ENCODE measurements around the gene ADAM19.

ADAM19 gene

GRCh38 chr5:157541447-157542118 is 34.0 kb downstream of the ADAM19 start:
- DNase-seq (ENCODE audit: low spot score) = no peak

DNA sequence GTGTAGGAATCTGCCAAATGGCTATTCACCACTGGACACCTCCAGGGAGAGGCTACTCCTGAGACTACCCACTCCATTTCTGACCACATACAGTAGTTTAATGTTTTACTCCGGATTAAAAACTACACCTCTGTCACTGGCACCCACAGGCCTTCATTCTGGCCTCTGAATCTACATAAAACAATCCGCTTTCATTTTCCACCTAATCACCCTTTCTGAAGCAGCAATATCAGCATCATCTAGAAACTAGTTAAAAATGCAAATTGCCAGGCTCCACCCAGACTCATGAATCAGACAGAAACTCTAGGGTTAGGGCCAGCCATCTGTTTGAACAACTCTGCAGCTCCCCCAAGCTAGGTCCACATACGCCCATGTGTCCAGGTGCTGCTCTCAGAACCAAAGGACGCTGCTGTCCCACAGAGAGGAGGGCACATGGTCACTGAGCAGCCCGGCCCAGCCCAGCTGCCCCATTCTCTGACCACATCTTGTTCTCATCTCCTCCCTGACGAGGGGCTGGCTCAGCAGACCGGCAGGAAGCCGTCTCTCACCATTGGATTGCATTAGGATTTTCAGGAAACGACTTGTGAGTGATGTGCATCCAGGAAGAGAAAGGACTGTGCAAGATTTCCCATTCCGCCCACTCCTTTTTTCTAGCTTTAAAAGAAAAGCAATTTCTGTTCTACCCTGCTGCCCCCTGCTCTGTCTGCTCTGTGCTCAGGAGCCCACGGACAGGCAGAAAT is 34.7 kb downstream of the ADAM19 start:
- peak; percentile 43 for DNase-seq (ENCODE audit: low spot score)

DNA sequence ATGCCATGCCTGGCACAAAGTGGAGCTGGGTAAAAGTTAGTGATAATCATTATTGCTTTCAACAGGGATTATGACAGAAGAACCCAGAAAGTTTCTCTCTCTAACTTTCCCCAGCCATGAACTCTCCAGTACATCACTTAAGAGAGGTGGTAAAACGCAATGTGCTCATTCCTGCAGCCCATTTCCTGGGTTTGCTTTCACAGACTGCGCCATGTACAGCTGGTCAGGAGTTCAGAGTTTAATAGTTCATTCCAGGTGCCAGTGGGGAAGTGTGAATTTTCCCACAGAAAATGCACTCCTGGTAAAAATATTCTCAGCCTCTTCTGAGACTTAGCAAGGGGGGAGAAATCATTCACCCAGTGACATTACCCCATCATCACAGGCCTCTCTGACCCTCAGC is 35.5 kb downstream of the ADAM19 start:
- no peak for DNase-seq (ENCODE audit: low spot score)

- DNase-seq (ENCODE audit: low spot score) = no peak
These were observed 36.0 kb downstream of the ADAM19 start for GRCh38 chr5:157539503-157540022.

- DNase-seq (ENCODE audit: low spot score) = no peak
These were observed 37.3 kb downstream of the ADAM19 start for GRCh38 chr5:157538311-157538710.

DNA sequence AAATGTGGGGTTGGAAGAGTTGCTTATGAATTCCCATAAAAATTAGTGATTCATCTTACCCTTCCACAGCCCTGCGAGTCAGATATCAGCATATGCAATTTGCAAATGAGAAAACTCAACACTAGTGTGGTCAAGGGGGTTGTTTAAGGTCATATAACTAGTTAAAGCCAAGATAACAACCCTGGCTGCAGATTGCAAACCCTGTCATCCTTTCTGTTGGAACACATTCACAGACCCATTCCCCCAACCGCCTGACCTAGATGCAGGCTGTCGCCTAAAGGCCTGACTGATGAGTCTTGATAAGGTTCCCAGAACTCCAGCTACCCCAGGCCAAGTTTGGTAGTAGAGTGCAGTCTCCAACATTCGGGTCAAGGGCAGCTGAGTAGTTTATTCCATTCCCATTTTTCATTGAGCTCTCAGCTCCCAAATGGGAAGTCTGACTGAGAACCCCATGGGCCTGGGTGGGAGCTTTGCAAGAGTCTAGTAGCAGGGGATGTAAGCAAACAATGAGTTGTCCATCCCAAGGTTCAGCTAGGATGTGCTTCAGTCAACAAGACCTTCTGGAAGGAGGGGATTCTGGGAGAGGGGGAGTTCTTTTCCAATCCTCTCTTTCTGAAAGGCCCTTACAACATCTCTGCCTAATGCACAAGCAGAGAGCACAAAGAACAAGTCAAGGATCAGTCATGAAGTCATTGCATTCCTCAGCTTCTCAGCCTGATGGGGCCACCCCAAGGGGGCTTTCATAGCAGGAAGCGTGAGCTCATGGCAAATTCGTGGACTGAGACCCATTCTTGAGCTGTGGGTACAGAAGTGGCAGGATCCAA is 40.3 kb downstream of the ADAM19 start:
- DNase-seq (ENCODE audit: low spot score) = no peak

DNA sequence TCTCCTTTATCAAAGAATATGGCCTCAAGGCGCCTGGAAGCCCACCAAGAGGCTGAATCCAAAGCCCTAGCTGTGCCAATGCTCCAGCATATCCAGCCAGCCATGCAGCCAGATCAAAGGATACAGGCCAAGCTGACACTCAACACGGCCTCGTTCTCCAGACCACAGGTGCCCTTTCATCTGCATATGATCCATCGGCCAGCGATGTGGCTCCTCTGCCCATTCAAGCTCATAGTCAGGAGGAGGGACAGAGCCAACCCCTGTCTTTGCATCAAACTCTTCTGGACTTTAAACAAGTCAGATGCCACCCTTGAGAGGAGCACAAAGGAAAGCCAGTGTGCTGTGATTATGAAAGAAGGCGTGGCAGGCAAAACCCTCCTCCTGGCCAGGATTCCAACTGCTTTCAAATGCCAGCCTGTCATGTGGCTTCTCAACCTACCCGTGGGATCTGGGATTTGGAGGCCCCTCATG is 42.5 kb downstream of the ADAM19 start:
- no peak for DNase-seq (ENCODE audit: low spot score)

DNA sequence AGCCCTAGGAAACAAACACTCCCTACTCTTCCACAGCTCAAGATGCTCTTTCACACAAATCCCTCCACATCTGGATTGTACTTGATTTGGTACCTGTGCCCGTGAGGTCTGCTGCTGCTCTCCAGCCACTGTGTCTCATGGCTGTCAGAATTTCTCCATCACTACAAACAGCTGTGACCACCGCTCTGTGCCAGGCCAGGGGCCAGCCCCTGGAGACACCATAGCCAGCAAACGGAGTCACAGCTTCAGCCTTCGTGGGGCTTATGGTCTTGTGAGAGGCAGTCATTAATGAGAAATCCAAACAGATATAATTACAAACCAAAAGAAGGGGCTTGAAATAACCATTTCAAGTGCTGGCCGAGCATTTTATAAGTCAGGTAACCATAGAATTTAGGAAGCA is 43.6 kb downstream of the ADAM19 start:
- no peak for DNase-seq (ENCODE audit: low spot score)

GRCh38 chr5:157530226-157530972 is 45.2 kb downstream of the ADAM19 start:
- no peak for DNase-seq (ENCODE audit: low spot score)

- DNase-seq (ENCODE audit: low spot score) = no peak
These were observed 46.6 kb downstream of the ADAM19 start for GRCh38 chr5:157529002-157529401.

- DNase-seq (ENCODE audit: low spot score) = no peak
These were observed 47.4 kb downstream of the ADAM19 start for GRCh38 chr5:157528036-157528632.

GRCh38 chr5:157524887-157525286 is 50.7 kb downstream of the ADAM19 start:
- no peak for DNase-seq (ENCODE audit: low spot score)

GRCh38 chr5:157523976-157524375 is 51.6 kb downstream of the ADAM19 start:
- no peak for DNase-seq (ENCODE audit: low spot score)

DNA sequence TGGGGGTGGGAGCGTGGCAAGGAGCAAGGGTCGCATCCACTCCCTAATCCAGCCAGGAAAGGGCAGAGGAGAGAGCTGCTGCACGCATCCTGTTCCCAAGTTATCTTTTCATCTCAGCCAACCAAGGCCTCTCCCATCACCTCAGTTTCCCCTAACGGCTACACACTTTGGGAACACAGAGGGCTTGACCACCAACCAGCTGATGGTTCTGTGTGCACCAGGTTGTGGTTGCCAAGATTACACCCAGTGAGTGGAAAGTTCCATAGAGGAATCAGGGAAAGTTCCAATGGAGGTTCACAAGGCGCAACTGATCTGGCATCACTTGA is 53.9 kb downstream of the ADAM19 start:
- DNase-seq (ENCODE audit: low spot score) = no peak

- no peak for DNase-seq (ENCODE audit: low spot score)
These were observed 54.5 kb downstream of the ADAM19 start for GRCh38 chr5:157520911-157521703.

- DNase-seq (ENCODE audit: low spot score) = no peak
These were observed 55.9 kb downstream of the ADAM19 start for GRCh38 chr5:157519579-157520253.

DNA sequence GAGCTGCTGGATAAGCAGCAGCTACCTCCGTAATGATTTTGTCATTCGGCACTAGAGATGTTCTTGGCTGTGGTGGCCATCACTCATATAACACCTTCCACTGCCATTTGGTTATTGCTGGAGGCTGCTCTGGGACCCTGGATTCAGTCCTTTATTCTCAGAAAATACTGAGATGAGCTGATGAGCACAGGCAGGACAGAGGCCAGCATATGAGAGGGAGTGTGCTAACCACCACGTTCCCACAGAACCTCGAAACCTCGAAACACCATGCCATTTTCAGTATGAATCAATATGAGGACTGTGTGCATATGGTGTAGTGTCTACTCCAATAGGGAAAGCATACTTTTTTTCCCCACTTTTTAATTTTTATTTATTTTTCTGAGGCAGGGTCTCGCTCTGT is 56.6 kb downstream of the ADAM19 start:
- DNase-seq (ENCODE audit: low spot score) = no peak

DNA sequence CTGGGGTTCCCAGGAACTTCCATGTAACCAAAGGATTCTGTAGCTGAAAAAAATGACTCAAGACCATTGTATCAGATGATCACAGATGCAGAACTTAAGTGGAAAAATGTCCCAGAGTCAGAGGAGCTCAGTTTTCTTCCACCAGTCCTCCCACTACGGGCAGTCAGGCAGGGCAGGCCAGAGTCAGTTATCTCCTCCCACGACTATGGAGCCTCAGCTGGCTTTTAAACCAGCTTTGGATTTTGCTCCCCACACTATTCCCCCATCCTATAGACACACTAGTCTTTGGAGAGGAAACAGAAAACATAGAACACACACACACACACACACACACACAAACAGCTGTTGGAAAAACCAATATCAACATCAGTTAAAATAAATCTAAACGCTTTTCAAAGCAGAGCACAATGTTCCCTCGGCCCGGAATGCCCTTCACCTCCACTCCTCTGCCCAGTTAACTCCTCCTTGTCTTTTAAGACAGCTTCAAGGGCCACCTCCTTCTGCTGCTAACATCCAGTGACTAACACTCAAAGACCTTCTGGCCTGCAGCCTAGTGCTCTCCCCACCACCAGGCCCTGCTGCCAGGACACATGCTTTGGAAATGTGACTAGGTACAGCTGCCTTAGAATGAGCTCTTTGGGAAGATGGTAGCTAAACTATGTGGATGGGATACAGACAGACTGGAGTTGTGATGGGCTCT is 58.8 kb downstream of the ADAM19 start:
- DNase-seq (ENCODE audit: low spot score) = peak; percentile 88

GRCh38 chr5:157516006-157516405 is 59.6 kb downstream of the ADAM19 start:
- DNase-seq (ENCODE audit: low spot score) = peak; percentile 78
